AG09309 (cell line): Measurements from ENCODE around the gene AGR3.

Experiments
- DNase-seq: peaks from one replicate; pipeline ENCODE4 v3.0.0-alpha.2; 2010; ENCODE audit warnings: low read depth
- H3K4me3 ChIP-seq: 2 replicates; pipeline ENCODE4 v1.5.1; 2011; ENCODE audit warnings: mild to moderate bottlenecking, low read depth, low read length, moderate library complexity; ENCODE audit not compliant: control insufficient read depth
- TF ChIP-seq, protein P1 (sequence below): IDR thresholded peaks from 2 replicates; pipeline ENCODE4 v1.5.1; 2011; ENCODE audit warnings: mild to moderate bottlenecking, low read depth, low read length, inconsistent platforms; ENCODE audit not compliant: insufficient read depth, control insufficient read depth; ENCODE audit errors: missing control alignments

The AGR3 gene

GRCh38 chr7:16851829-16852228 lies 30.0 kb downstream of the AGR3 start:
- no peak for DNase-seq
- TF ChIP-seq, protein P1, sequence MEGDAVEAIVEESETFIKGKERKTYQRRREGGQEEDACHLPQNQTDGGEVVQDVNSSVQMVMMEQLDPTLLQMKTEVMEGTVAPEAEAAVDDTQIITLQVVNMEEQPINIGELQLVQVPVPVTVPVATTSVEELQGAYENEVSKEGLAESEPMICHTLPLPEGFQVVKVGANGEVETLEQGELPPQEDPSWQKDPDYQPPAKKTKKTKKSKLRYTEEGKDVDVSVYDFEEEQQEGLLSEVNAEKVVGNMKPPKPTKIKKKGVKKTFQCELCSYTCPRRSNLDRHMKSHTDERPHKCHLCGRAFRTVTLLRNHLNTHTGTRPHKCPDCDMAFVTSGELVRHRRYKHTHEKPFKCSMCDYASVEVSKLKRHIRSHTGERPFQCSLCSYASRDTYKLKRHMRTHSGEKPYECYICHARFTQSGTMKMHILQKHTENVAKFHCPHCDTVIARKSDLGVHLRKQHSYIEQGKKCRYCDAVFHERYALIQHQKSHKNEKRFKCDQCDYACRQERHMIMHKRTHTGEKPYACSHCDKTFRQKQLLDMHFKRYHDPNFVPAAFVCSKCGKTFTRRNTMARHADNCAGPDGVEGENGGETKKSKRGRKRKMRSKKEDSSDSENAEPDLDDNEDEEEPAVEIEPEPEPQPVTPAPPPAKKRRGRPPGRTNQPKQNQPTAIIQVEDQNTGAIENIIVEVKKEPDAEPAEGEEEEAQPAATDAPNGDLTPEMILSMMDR, result no peak

DNA sequence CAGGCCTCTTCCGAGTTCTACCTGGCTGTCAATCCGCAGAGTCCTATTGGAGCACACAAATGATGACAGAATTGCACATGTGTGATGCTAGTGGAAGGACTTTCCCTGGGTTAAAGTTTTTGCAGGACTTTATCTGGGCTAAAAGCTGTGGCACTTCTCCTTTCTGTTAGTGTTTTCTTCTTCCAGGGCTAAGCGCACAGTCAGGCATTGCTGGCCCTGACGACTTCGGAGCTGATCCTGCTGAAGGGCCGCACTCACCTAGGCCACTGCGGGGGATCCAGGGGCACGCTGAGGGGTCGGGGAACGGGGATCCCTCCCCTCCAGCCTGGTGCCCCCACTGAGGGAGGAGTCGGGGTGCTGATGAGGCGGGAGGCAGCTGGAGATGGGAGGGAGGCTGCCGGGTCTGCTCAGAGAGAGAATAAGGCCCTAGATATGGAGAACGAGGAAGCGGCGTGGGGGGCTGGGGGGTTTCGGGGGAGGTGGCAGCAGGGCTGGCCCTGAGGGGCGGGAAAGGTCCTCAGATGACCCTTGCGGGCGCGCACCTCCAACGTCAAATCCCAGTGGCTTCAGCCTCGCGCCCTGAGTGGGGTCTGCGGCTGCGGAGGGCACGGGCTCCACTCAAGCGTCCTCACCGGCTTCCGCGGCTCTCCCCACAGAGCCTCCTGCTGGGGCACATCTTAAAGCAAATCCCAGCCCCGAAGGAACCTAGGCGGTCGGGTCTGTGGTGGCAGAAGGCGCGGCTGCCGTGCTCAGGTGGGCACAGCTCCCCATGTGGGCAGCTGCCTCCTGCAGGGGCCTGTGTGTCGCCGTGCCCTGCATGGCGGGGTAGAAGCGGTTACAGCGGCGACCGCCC lies 30.9 kb downstream of the AGR3 start:
- DNase-seq, result no peak
- TF ChIP-seq, protein P1, result no peak
- H3K4me3 ChIP-seq, result no peak overlapping the region

More at GRCh38 chr7:16851829-16852228, 30.0 kb downstream of the AGR3 start:
- no peak overlapping the region for H3K4me3 ChIP-seq

DNA sequence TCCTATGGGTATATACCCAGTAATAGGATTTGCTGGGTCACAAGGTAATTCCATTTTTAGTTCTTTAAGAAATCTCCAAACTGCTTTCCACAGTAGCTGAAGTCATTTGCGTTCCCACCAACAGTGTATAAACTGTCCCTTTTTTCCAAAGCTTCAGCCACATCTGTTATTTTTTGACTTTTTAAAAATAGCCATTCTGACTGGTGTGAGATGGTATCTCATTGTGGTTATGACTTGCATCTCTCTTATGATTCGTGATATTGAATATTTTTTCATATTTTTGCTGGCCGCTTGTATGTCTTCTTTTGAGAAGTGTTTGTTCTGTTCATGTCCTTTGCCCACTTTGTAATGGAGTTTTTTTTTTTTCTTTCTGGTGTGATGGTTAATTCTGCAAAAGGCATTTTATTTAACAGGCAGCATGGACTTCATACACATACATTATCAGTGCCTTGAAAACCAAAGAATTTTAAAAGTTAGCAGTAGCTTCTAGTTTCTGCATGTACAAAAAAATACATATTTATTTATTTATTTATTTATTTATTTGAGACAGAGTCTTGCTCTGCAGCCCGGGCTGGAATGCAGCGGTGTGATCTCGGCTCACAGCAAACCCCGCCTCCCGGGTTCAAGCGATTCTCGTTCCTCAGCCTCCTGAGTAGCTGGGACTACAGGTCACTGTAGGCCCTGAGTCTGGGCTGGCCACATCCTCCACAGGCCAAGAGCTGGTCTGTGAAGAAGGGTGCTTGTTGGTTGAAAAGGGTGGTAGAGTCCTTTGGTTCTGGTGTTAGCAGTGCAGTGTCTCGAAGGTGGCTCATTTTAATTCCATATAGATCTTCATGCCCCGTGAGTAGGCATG lies 32.3 kb downstream of the AGR3 start:
- TF ChIP-seq, protein P1, result no peak
- H3K4me3 ChIP-seq, result no peak overlapping the region
- DNase-seq, result no peak

- H3K4me3 ChIP-seq, result no peak overlapping the region
- TF ChIP-seq, protein P1, result no peak
- no peak for DNase-seq
Measured at GRCh38 chr7:16847381-16847860, 34.4 kb downstream of the AGR3 start.

DNA sequence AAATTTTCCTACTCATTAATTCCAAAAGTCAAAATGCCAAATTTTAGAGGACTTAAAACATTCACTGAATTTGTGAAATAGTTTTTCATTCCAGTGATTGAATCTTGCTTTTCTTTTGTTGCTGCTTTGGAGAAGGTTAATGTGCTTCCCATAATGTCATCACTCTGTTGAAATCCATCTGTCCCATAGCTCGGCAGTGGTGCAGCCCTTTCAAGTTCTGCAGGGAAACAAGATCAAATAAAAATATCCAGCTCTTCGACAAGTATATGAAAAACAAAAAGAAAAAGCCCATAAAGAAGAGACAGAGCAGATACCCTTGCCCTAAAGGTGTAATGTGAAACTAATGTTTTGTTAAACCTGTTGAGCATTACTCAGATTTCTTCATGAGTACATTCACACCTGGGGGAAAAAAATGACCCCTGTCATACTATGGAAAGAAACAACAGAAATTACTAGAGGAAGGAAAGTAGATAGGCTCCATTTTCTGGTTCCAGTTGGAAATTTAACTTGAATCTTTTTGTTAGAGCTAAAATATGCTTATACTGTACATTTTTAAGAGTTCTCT lies 35.1 kb downstream of the AGR3 start:
- TF ChIP-seq, protein P1, result no peak
- DNase-seq, result no peak
- H3K4me3 ChIP-seq, result no peak overlapping the region

DNA sequence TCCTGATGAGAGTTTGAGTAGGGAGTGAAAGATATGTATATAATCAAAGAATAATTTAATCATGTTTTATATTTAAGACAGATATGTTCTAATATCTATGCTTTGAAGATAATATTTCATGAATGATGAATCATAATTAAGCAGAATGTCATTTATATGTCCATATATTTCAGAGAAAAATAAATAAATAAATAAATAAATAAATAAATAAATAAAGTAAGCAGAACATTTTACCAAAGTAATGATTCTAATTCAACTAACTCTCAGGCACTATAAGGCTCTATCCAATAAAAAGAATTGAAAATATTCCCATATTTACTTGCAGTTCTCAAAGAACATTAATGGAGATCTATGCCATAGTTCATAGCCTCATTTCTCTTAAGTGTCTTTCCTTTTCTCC lies 36.0 kb downstream of the AGR3 start:
- no peak overlapping the region for H3K4me3 ChIP-seq
- no peak for DNase-seq
- TF ChIP-seq, protein P1, result no peak
